HEK293T (cell line): Measurements from ENCODE around the gene DTYMK.

Source experiments
- CTCF ChIA-PET: fragments of 350-600 bp; formaldehyde crosslinking; extraction: SDS; loops from one replicate; lab custom pipeline; 2021; ENCODE audit warnings: antibody characterized with exemption, inconsistent platforms; lab: Yijun Ruan, JAX
- POLR2A ChIA-PET: fragments of 350-600 bp; formaldehyde crosslinking; extraction: SDS; loops from one replicate; lab custom pipeline; 2020; ENCODE audit warnings: antibody characterized with exemption, inconsistent platforms; lab: Yijun Ruan, JAX
- DNase-seq: peaks from one replicate; pipeline ENCODE4 v3.0.0; 2012; ENCODE audit warnings: mixed read lengths; ENCODE audit errors: extremely low spot score
- ARNT ChIP-seq: fragments of 450-650 bp; IDR thresholded peaks from 2 replicates; pipeline ENCODE4 v1.6.1; 2017; ENCODE audit warnings: mild to moderate bottlenecking
- BHLHE40 ChIP-seq: fragments of 450-650 bp; IDR thresholded peaks from 2 replicates; pipeline ENCODE4 v1.6.1; 2016; ENCODE audit warnings: mild to moderate bottlenecking, moderate library complexity, borderline replicate concordance
- CTBP1 ChIP-seq: fragments of 450-650 bp; IDR thresholded peaks from 2 replicates; pipeline ENCODE4 v1.6.1; 2016; ENCODE audit warnings: borderline replicate concordance
- ELF4 ChIP-seq: fragments of 450-650 bp; IDR thresholded peaks from 2 replicates; pipeline ENCODE4 v1.6.1; 2017; ENCODE audit warnings: antibody characterized with exemption
- FOXA1 ChIP-seq: fragments of 450-650 bp; IDR thresholded peaks from 2 replicates; pipeline ENCODE4 v1.6.1; 2016; ENCODE audit warnings: mild to moderate bottlenecking
- FOXK2 ChIP-seq: fragments of 450-650 bp; IDR thresholded peaks from 2 replicates; pipeline ENCODE4 v1.6.1; 2016; ENCODE audit warnings: mild to moderate bottlenecking
- FOXM1 ChIP-seq: fragments of 450-650 bp; IDR thresholded peaks from 2 replicates; pipeline ENCODE4 v1.6.1; 2017; ENCODE audit warnings: mild to moderate bottlenecking, borderline replicate concordance
- HDGF ChIP-seq: fragments of 450-650 bp; IDR thresholded peaks from 2 replicates; pipeline ENCODE4 v1.6.1; 2017; ENCODE audit warnings: antibody characterized with exemption, borderline replicate concordance
- L3MBTL2 ChIP-seq: fragments of 450-650 bp; conservative IDR thresholded peaks from 2 replicates; pipeline ENCODE4 v1.6.1; 2016; ENCODE audit warnings: mild to moderate bottlenecking
- LEF1 ChIP-seq: fragments of 450-650 bp; IDR thresholded peaks from 2 replicates; pipeline ENCODE4 v1.6.1; 2017; ENCODE audit warnings: mild to moderate bottlenecking, borderline replicate concordance
- NFRKB ChIP-seq: fragments of 450-650 bp; IDR thresholded peaks from 2 replicates; pipeline ENCODE4 v1.6.1; 2016; ENCODE audit warnings: mild to moderate bottlenecking, moderate library complexity
- SP1 ChIP-seq: fragments of 450-650 bp; IDR thresholded peaks from 2 replicates; pipeline ENCODE4 v1.6.1; 2017
- SUZ12 ChIP-seq: fragments of 450-650 bp; IDR thresholded peaks from 2 replicates; pipeline ENCODE4 v1.6.1; 2016; ENCODE audit warnings: mild to moderate bottlenecking
- TARDBP ChIP-seq: fragments of 450-650 bp; IDR thresholded peaks from 2 replicates; pipeline ENCODE4 v1.6.1; 2016
- ZNF384 ChIP-seq: fragments of 450-650 bp; IDR thresholded peaks from 2 replicates; pipeline ENCODE4 v1.6.1; 2016
- TF ChIP-seq, protein P1 (sequence below): fragments of 450-650 bp; IDR thresholded peaks from 2 replicates; pipeline ENCODE4 v1.6.1; 2016

Gene DTYMK

GRCh38 chr2:241640165-241640795, 46.3 kb downstream of the DTYMK start:
- ChIA-PET POLR2A (no interaction called here), CTCF (no interaction called here)
- TF ChIP-seq FOXA1 (no peak), LEF1 (0 out of 2 replicates have a peak, but pooled peaks have one; percentile 58), ARNT (no peak), FOXK2 (no peak)
- no peak for DNase-seq

- POLR2A ChIA-PET = no interaction called here
- CTCF ChIA-PET = no interaction called here
- TF ChIP-seq BHLHE40 = no peak
- no peak for TF ChIP-seq SP1
- TF ChIP-seq ARNT = no peak
- DNase-seq = no peak
Observed at GRCh38 chr2:241639385-241639784, 47.2 kb downstream of the DTYMK start.

- no peak for DNase-seq
- POLR2A ChIA-PET = no interaction called here
- TF ChIP-seq NFRKB (no peak), LEF1 (no peak), TARDBP (no peak), ELF4 (no peak), FOXA1 (no peak), HDGF (no peak), SP1 (no peak), L3MBTL2 (no peak), CTBP1 (no peak), FOXK2 (no peak), ZNF384 (no peak), ARNT (no peak), FOXM1 (no peak), BHLHE40 (no peak), SUZ12 (no peak)
- TF ChIP-seq, protein P1, sequence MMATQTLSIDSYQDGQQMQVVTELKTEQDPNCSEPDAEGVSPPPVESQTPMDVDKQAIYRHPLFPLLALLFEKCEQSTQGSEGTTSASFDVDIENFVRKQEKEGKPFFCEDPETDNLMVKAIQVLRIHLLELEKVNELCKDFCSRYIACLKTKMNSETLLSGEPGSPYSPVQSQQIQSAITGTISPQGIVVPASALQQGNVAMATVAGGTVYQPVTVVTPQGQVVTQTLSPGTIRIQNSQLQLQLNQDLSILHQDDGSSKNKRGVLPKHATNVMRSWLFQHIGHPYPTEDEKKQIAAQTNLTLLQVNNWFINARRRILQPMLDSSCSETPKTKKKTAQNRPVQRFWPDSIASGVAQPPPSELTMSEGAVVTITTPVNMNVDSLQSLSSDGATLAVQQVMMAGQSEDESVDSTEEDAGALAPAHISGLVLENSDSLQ = no peak
- CTCF ChIA-PET = interaction anchor here (0.7 kb wide), 1 partner anchor 12 kb away, joined by 4 read pairs; no protein-coding TSS in a partner anchor
Observed at GRCh38 chr2:241638940-241639339, 47.7 kb downstream of the DTYMK start.

DNA sequence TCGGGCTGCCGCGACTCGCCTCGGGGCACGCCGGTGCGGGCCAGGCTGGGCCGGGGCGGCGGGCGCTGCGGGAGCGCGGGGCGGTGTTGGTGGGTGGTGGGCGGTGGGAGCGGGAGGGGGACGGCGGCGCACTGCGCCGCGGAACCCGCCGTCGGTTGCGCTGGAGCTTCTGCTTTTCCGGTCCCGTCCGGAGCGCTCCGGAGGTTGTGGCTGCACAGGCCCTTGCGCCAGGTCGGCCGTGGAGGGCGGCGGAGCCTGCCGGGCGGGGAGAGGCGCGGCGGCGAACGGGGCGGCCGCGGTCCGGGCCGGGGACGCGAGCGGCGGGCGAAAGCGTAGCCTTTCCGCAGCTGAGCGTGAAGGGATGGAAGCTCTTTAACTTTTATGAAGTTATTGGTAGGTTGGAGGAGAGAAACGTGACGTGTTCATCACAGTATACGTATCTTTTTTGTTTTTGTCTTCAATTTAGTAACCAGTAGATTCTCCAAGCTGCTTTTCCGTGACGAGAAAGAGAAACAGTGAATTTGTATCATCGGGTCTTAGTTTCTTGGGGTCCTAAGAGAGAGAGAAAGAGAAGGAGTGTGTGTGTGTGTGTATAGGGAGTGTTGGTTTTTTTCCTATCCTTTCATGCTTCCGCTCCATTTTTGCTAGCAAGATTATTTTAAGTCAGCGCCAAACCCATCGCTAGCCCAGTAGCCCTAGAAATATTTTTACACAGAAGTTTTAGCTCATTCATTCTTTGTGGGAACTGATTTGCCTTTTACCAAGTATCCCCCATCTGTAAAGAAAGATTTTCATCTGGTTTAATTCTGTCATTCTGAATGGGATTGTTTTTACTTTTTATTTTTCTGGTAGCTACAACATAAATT, 48.6 kb downstream of the DTYMK start:
- TF ChIP-seq NFRKB = no peak
- TF ChIP-seq LEF1 = 0 out of 2 replicates have a peak, but pooled peaks have one; percentile 45
- CTCF ChIA-PET = interaction anchor here (0.5 to 0.7 kb wide), 2 partner anchors 13 to 240 kb away, joined by 3 to 4 read pairs; no protein-coding TSS in a partner anchor
- POLR2A ChIA-PET = interaction anchor here (1.5 kb wide), 1 partner anchor 49 kb away, joined by 8 read pairs; the partner anchor contains the start of gene DTYMK
- DNase-seq = no peak

- POLR2A ChIA-PET = interaction anchor here (1.5 kb wide), 1 partner anchor 49 kb away, joined by 8 read pairs; the partner anchor contains the start of gene DTYMK
Observed at GRCh38 chr2:241637018-241637794, 49.4 kb downstream of the DTYMK start, which contains the start of the genes ATG4B and THAP4. ATG4B (plus strand) TSS chr2:241637693; CDS start chr2:241637715, 22 bp downstream. THAP4 (minus strand) TSS chr2:241637158; CDS start chr2:241637017, 141 bp downstream.

More at GRCh38 chr2:241637018-241637794, 49.4 kb downstream of the DTYMK start, which contains the start of the genes ATG4B and THAP4:
- TF ChIP-seq, protein P1 = no peak
- TF ChIP-seq FOXK2 (no peak), LEF1 (no peak), TARDBP (no peak), HDGF (no peak), ELF4 (no peak), CTBP1 (no peak), FOXM1 (no peak), NFRKB (no peak), BHLHE40 (no peak), SUZ12 (no peak), ZNF384 (no peak), L3MBTL2 (no peak), SP1 (no peak), FOXA1 (no peak), ARNT (no peak)
- CTCF ChIA-PET = interaction anchor here (0.5 kb wide), 1 partner anchor 241 kb away, joined by 3 read pairs; no protein-coding TSS in a partner anchor
- peak; percentile 88 for DNase-seq
